MV-4-11 (cell line): ENCODE measurements around the gene EFCAB13.
"Not testable (repeated sequence)": the region's sequence is repeated elsewhere in the genome, so short reads cannot be mapped to it uniquely, and the experiment has no call there.

Experiments
- DNase-seq: peaks from one replicate; lab custom pipeline; 2025; lab: John Stamatoyannopoulos, UW

Gene EFCAB13

DNA sequence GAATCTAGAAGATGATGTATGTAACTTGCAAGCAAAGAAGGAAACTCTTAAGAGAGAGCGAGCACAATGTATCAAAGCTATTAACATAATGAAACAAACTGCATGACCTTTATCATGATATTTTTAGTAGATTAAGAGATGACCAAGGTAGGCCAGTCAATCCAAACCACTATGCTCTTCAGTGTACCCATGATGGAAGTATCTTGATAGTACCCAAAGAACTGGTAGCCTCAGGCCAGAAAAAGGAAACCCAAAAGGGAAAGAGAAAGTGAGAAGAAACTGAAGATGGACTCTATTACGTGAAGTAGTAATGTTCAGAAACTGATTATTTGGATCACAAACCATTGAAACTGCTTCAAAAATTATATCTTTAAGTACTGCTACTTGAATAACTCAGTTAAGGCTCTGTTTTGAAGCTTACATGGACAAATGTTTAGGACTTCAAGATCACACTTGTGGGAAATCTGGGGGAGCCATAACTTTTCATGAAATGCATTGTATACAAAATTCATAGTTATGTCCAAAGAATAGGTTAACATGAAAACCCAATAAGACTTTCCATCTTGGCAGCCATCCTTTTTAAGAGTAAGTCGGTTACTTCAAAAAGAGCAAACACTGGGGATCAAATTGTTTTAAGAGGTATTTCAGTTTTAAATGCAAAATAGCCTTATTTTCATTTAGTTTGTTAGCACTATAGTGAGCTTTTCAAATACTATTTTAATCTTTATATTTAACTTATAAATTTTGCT lies 102.3 kb downstream of the EFCAB13 start:
- peak; percentile 0 for DNase-seq

DNA sequence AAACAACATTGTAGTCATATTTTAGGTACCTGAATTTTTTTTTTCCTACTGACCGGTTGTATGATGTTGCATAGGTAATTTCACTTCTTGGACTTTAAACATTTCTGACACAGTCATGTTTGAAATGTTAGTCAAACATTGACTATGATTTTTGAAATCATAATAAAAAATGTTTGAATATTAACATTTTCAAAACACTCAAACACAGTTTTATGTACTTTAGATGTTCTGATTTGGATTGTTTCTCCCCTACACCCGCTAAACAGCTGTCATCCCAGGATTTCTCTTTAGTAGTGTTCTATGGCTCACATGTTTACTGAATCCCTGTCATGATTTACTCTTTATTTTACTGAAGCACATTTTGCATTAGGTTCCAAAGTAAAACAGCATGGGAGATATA lies 104.2 kb downstream of the EFCAB13 start:
- no peak for DNase-seq

DNA sequence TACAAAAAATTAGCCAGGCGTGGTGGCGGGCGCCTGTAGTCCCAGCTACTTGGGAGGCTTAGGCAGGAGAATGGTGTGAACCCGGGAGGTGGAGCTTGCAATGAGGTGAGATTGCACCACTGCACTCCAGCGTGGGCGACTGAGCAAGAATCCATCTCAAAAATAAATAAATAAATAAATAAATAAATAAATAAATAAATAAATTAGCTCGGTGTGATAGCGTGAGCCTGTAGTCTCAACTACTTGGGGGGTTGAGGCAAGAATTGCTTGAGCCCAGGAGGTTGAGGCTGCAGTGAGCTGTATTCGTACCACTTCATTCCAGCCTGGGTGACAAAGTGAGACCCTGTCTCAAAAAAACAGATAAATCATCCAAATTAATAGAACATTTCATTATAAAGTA lies 108.5 kb downstream of the EFCAB13 start:
- DNase-seq = not testable (repeated sequence)

DNA sequence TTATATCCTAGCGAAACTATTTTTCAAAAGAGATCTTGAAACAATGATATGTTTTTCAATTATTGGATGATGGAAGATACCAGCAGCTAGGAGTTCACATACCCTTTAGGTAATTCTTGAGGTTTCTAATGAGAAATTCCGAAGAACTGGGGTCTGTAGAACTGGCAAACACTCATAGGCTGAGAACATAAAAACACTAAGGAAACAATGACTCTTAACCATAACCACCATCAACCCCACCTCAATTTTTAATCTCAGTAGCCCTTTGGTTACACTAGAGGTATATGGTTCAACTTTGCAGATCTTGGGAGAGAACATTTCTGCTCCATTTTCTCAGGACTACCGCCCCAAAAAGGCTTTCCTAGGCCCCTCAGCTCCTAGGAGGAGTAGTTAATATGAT lies 141.4 kb downstream of the EFCAB13 start:
- no peak for DNase-seq

DNA sequence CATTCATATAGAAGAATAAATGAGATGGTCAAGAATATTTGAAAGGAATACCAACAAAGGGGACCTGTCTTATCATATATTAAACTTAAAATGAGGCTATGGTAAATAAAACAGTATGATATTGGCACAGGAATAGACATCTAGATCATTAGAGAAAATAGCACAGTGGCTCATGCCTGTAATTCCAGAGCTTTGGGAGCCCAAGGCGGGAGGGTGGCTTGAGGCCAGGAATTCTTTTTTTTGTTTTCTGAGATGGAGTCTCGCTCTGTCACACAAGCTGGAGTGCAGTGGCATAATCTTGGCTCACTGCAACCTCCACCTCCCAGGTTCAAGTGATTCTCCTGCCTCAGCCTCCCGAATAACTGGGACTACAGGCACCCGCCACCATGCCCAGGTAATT lies 143.2 kb downstream of the EFCAB13 start:
- not testable (repeated sequence) for DNase-seq

DNA sequence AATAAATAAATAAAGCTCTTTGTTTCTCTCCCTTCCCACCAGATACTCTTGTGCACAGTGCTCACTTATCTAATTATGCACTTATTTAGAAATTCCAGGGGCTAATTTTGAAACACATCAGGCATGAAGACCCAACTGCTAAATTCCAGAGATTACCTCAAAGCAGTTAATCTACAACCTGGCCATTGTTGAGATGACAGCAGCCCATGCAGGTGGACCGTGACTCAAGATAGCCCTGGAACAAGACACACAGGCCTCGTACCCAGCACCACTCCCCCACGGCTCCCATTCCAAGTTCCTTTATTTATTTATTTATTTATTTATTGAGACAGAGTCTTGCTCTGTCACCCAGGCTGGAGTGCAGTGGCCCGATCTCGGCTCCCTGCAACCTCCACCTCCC lies 147.1 kb downstream of the EFCAB13 start:
- no peak for DNase-seq

DNA sequence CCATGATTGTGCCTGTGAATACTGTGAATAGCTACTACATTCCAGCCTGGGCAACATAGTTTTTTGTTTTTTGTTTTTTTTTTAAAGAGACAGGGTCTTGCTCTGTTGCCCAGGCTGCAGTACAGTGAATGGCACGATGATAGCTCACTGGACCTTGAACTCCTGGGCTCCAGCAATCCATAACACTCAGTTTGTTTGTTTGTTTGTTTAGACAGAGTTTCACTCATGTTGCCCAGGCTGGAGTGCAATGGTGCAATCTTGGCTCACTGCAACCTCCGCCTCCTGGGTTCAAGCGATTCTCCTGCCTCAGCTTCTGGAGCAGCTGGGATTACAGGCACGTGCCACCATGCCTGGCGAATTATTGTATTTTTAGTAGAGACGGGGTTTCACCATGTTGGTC lies 148.3 kb downstream of the EFCAB13 start:
- not testable (repeated sequence) for DNase-seq
